Memory B cell (primary cell): ENCODE measurements around the gene DAB2IP.
"Not testable (repeated sequence)": the region's sequence is repeated elsewhere in the genome, so short reads cannot be mapped to it uniquely, and the experiment has no call there.

Source experiments
- ATAC-seq: fragments of 150-1000 bp; cut with Tn5 transposase; 2 replicates; pipeline ENCODE4 v1.10.0; 2021; ENCODE audit warnings: low read depth, mild to moderate bottlenecking, moderate library complexity
- DNase-seq, 2 donors: peaks; one replicate each; pipeline ENCODE4 v3.0.0; 2022; ENCODE audit warnings: low spot score in 2 of 2
- H3K27ac Mint-ChIP-seq: one replicate; pipeline ENCODE4 v1.8.0; 2022; ENCODE audit warnings: mild to moderate bottlenecking, moderate library complexity, mixed read lengths
- H3K27me3 Mint-ChIP-seq: one replicate; pipeline ENCODE4 v1.8.0; 2022; ENCODE audit warnings: mixed read lengths
- H3K36me3 Mint-ChIP-seq: one replicate; pipeline ENCODE4 v1.8.0; 2022; ENCODE audit warnings: mild to moderate bottlenecking, mixed read lengths
- H3K4me1 Mint-ChIP-seq: one replicate; pipeline ENCODE4 v1.8.0; 2022; ENCODE audit warnings: mixed read lengths
- H3K4me3 Mint-ChIP-seq: one replicate; pipeline ENCODE4 v1.8.0; 2022; ENCODE audit warnings: mild to moderate bottlenecking, moderate library complexity, mixed read lengths
- H3K9me3 Mint-ChIP-seq: one replicate; pipeline ENCODE4 v1.8.0; 2022; ENCODE audit warnings: mixed read lengths

The DAB2IP gene

GRCh38 chr9:121644040-121644439 lies 7.4 kb upstream of the DAB2IP start:
- DNase-seq, H3K36me3 Mint-ChIP-seq, H3K27ac Mint-ChIP-seq, ATAC-seq, H3K9me3 Mint-ChIP-seq, H3K4me3 Mint-ChIP-seq: not testable (repeated sequence)
- H3K27me3 Mint-ChIP-seq = peaks cover 21% of the 10 kb centered on the region
- peaks cover 17% of the 10 kb centered on the region for H3K4me1 Mint-ChIP-seq

GRCh38 chr9:121645003-121645402 lies 6.4 kb upstream of the DAB2IP start:
- H3K4me3 Mint-ChIP-seq = no peak overlapping the region

GRCh38 chr9:121645853-121646807 lies 5.3 kb upstream of the DAB2IP start:
- no peaks in the 10 kb centered on the region for H3K36me3 Mint-ChIP-seq
- DNase-seq (no peak), ATAC-seq (no peak)
- no peak overlapping the region for H3K4me3 Mint-ChIP-seq
- H3K4me1 Mint-ChIP-seq = peaks cover 20% of the 10 kb centered on the region
- H3K9me3 Mint-ChIP-seq = no peaks in the 10 kb centered on the region
- H3K27me3 Mint-ChIP-seq = peaks cover 25% of the 10 kb centered on the region
- H3K27ac Mint-ChIP-seq = no peak overlapping the region

More at GRCh38 chr9:121645003-121645402, 6.4 kb upstream of the DAB2IP start:
- Mint-ChIP-seq H3K27ac (no peak overlapping the region), H3K27me3 (peaks cover 21% of the 10 kb centered on the region), H3K9me3 (no peaks in the 10 kb centered on the region), H3K36me3 (no peaks in the 10 kb centered on the region), H3K4me1 (peaks cover 17% of the 10 kb centered on the region)
- DNase-seq = no peak
- no peak for ATAC-seq

- no peak overlapping the region for H3K4me3 Mint-ChIP-seq
- H3K27ac Mint-ChIP-seq = no peak overlapping the region
- H3K27me3 Mint-ChIP-seq = peaks cover 23% of the 10 kb centered on the region
Measured at GRCh38 chr9:121646992-121647391, 4.4 kb upstream of the DAB2IP start.

GRCh38 chr9:121648172-121648571 lies 3.3 kb upstream of the DAB2IP start:
- H3K4me1 Mint-ChIP-seq = peaks cover 30% of the 10 kb centered on the region
- no peaks in the 10 kb centered on the region for H3K36me3 Mint-ChIP-seq
- H3K27ac Mint-ChIP-seq = no peak overlapping the region
- no peak for DNase-seq
- no peak overlapping the region for H3K4me3 Mint-ChIP-seq
- H3K9me3 Mint-ChIP-seq = no peaks in the 10 kb centered on the region
- H3K27me3 Mint-ChIP-seq = peaks cover 26% of the 10 kb centered on the region
- ATAC-seq = no peak

More at GRCh38 chr9:121646992-121647391, 4.4 kb upstream of the DAB2IP start:
- H3K9me3 Mint-ChIP-seq = no peaks in the 10 kb centered on the region
- ATAC-seq (no peak), DNase-seq (no peak)
- no peaks in the 10 kb centered on the region for H3K36me3 Mint-ChIP-seq
- H3K4me1 Mint-ChIP-seq = peaks cover 22% of the 10 kb centered on the region

- no peak for ATAC-seq
- peaks cover 25% of the 10 kb centered on the region for H3K27me3 Mint-ChIP-seq
- no peak for DNase-seq
- H3K4me1 Mint-ChIP-seq = peaks cover 30% of the 10 kb centered on the region
- peaks cover 2% of the 10 kb centered on the region for H3K36me3 Mint-ChIP-seq
- H3K9me3 Mint-ChIP-seq = no peaks in the 10 kb centered on the region
- no peak overlapping the region for H3K4me3 Mint-ChIP-seq
- H3K27ac Mint-ChIP-seq = no peak overlapping the region
Measured at GRCh38 chr9:121648799-121649198, 2.6 kb upstream of the DAB2IP start.

- Mint-ChIP-seq H3K36me3 (peaks cover 2% of the 10 kb centered on the region), H3K9me3 (no peaks in the 10 kb centered on the region), H3K27me3 (peaks cover 28% of the 10 kb centered on the region), H3K4me1 (peaks cover 27% of the 10 kb centered on the region), H3K27ac (no peak overlapping the region), H3K4me3 (no peak overlapping the region)
- ATAC-seq = no peak
- no peak for DNase-seq
Measured at GRCh38 chr9:121649476-121650216, 1.8 kb upstream of the DAB2IP start.

- peaks cover 2% of the 10 kb centered on the region for H3K36me3 Mint-ChIP-seq
- peak; percentile 21 for ATAC-seq
- peak overlapping the region; percentile 38 for H3K4me3 Mint-ChIP-seq
Measured at GRCh38 chr9:121650217-121651007, 1.0 kb upstream of the DAB2IP start.

GRCh38 chr9:121651008-121651294 lies 483 bp upstream of the DAB2IP start:
- peaks cover 34% of the 10 kb centered on the region for H3K27me3 Mint-ChIP-seq
- H3K36me3 Mint-ChIP-seq = peaks cover 2% of the 10 kb centered on the region
- DNase-seq = no peak
- H3K4me3 Mint-ChIP-seq = no peak overlapping the region
- no peaks in the 10 kb centered on the region for H3K9me3 Mint-ChIP-seq
- no peak overlapping the region for H3K27ac Mint-ChIP-seq
- peaks cover 18% of the 10 kb centered on the region for H3K4me1 Mint-ChIP-seq
- no peak for ATAC-seq

More at GRCh38 chr9:121650217-121651007, 1.0 kb upstream of the DAB2IP start:
- Mint-ChIP-seq H3K4me1 (peaks cover 21% of the 10 kb centered on the region), H3K9me3 (no peaks in the 10 kb centered on the region), H3K27me3 (peaks cover 33% of the 10 kb centered on the region), H3K27ac (no peak overlapping the region)
- DNase-seq = no peak

GRCh38 chr9:121652021-121652837 lies 795 bp downstream of the DAB2IP start:
- Mint-ChIP-seq H3K9me3 (no peaks in the 10 kb centered on the region), H3K36me3 (peaks cover 2% of the 10 kb centered on the region), H3K4me1 (peaks cover 14% of the 10 kb centered on the region), H3K4me3 (peak overlapping the region; percentile 66), H3K27me3 (peaks cover 35% of the 10 kb centered on the region), H3K27ac (no peak overlapping the region)
- no peak for DNase-seq
- peak; percentile 5 for ATAC-seq

- ATAC-seq (no peak), DNase-seq (no peak)
- Mint-ChIP-seq H3K9me3 (no peaks in the 10 kb centered on the region), H3K27me3 (peaks cover 39% of the 10 kb centered on the region), H3K27ac (no peak overlapping the region), H3K4me3 (no peak overlapping the region), H3K4me1 (peaks cover 14% of the 10 kb centered on the region), H3K36me3 (peaks cover 2% of the 10 kb centered on the region)
Measured at GRCh38 chr9:121652838-121653231, 1.4 kb downstream of the DAB2IP start.

GRCh38 chr9:121654499-121655140 lies 3.2 kb downstream of the DAB2IP start:
- H3K4me3 Mint-ChIP-seq = no peak overlapping the region
- H3K4me1 Mint-ChIP-seq = peaks cover 14% of the 10 kb centered on the region
- DNase-seq = no peak
- no peak for ATAC-seq
- H3K27ac Mint-ChIP-seq = no peak overlapping the region
- no peaks in the 10 kb centered on the region for H3K9me3 Mint-ChIP-seq
- H3K36me3 Mint-ChIP-seq = peaks cover 2% of the 10 kb centered on the region
- H3K27me3 Mint-ChIP-seq = peaks cover 39% of the 10 kb centered on the region
